ENCODE measurements around the gene PTPMT1.

PTPMT1 gene

DNA sequence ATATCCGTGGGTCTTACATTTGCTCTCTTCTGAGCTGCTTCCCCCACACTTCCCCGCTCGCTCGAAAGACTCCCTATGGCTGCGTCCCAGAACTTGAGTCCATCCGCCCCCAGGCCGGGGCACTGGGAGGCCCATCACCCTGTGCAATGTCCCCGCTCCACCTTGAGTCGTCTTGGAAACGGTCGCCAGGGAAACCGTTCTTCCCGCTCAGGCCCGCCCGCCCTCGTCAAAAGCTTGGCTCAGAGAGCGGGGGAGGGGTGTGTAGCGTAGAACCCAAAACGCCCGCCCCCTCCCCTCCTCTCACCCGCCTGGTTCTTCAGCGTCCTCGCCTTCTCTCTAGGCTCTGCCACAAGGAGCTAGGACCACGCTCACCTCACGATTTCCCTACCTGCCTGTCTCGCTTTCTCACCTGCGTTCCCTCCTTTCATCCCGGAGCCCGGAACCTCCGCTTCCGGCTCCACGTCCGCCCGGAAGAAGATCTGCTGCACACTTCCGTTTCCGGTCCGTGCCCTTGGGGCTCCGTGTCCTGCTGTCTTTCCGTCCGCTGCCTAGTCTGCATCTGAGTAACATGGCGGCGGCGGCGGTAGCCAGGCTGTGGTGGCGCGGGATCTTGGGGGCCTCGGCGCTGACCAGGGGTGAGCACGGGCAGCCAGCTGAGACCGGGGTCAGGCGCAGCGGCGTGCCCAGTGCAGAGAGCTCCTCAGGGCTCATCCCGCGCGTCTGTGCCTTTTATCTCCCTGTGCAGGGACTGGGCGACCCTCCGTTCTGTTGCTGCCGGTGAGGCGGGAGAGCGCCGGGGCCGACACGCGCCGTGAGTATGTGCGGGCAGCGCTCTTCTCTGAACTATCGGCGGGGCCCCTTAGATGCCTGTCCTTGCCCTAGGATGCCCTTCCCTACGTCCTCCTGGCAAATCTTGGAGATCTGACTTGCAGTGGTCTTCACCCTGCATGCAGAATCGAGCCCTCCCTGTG, 13.4 kb downstream of the PTPMT1 start, which contains the start of the genes KBTBD4 and NDUFS3:
KBTBD4 (minus strand) TSS at position 447 of the 971 bp plus-strand sequence; CDS start at position 428, 19 bp downstream.
NDUFS3 (plus strand) TSS at position 551 of the 971 bp plus-strand sequence; CDS start at position 569, 18 bp downstream.
- TF ChIP-seq EZH2phosphoT487 (IDR thresholded peaks at IDR 0.05; ENCODE audit: low read length): no peak
- TF ChIP-seq, protein P1, sequence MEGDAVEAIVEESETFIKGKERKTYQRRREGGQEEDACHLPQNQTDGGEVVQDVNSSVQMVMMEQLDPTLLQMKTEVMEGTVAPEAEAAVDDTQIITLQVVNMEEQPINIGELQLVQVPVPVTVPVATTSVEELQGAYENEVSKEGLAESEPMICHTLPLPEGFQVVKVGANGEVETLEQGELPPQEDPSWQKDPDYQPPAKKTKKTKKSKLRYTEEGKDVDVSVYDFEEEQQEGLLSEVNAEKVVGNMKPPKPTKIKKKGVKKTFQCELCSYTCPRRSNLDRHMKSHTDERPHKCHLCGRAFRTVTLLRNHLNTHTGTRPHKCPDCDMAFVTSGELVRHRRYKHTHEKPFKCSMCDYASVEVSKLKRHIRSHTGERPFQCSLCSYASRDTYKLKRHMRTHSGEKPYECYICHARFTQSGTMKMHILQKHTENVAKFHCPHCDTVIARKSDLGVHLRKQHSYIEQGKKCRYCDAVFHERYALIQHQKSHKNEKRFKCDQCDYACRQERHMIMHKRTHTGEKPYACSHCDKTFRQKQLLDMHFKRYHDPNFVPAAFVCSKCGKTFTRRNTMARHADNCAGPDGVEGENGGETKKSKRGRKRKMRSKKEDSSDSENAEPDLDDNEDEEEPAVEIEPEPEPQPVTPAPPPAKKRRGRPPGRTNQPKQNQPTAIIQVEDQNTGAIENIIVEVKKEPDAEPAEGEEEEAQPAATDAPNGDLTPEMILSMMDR (IDR thresholded peaks at IDR 0.05; ENCODE audit: low read length): no peak
- TF ChIP-seq EZH2 (optimal IDR thresholded peaks at IDR 0.05; ENCODE audit: low read depth, low read length): no peak
- no peaks in the 10 kb centered on the region for H3F3A ChIP-seq (ENCODE audit: insufficient read depth, low read length)
- no peaks in the 10 kb centered on the region for H3K9me2 ChIP-seq (replicated peaks; ENCODE audit: insufficient read depth, low read length)
- peak within 1 kb of the TSS; percentile 80 for H3K9ac ChIP-seq (ENCODE audit: low read length)
- H3K27me3 ChIP-seq (replicated peaks; ENCODE audit: insufficient read depth, low read length): no peaks in the 10 kb centered on the region
- H3K4me1 ChIP-seq (ENCODE audit: low read length): peaks cover 16% of the 10 kb centered on the region
- H4K20me1 ChIP-seq (ENCODE audit: insufficient read depth, low read length): no peaks in the 10 kb centered on the region
- H3K4me2 ChIP-seq (ENCODE audit: low read depth, low read length): peak within 1 kb of the TSS; percentile 68
- H3K4me3 ChIP-seq (ENCODE audit: low read length): peak within 1 kb of the TSS; percentile 93
- H3K79me2 ChIP-seq (ENCODE audit: low read length): peaks cover 69% of the 10 kb centered on the region
- no peaks in the 10 kb centered on the region for H3K9me3 ChIP-seq (replicated peaks; ENCODE audit: insufficient read depth, low read length)
- DNase-seq: peak; percentile 87
- H2AFZ ChIP-seq (ENCODE audit: low read length): peak within 1 kb of the TSS; percentile 52
- peaks cover 18% of the 10 kb centered on the region; the same call in 1 of the 2 replicates for H3K36me3 ChIP-seq (replicated peaks; ENCODE audit: insufficient read depth, low read length)
- H3K27ac ChIP-seq (ENCODE audit: low read length): peak within 1 kb of the TSS; percentile 79

DNA sequence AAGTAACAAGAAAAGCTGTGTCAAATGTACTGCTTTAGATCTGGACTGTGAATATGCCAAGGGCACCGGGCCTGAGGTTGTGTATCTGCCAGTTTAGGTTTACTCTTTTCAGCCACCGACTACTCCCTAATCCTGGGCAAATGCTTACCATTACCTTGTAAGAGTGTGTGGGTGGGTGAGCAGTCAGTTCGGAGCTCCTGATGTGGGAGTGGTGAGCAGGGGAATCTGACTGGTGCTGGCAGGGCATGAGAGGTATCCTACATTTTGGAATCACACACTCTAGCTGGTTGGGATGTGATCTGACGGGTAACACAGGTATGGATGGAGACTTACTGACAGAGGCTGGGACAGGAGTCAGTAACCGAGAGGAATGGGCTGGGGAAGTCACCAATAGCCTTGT, 18.4 kb downstream of the PTPMT1 start:
- Histone ChIP-seq H3K36me3 (replicated peaks; ENCODE audit: insufficient read depth, low read length) (peaks cover 14% of the 10 kb centered on the region; the same call in 1 of the 2 replicates), H3K27me3 (replicated peaks; ENCODE audit: insufficient read depth, low read length) (no peaks in the 10 kb centered on the region), H3K4me2 (ENCODE audit: low read depth, low read length) (no peak overlapping the region), H3F3A (ENCODE audit: insufficient read depth, low read length) (no peaks in the 10 kb centered on the region), H3K79me2 (ENCODE audit: low read length) (peaks cover 35% of the 10 kb centered on the region), H3K9me2 (replicated peaks; ENCODE audit: insufficient read depth, low read length) (no peaks in the 10 kb centered on the region), H3K4me3 (ENCODE audit: low read length) (no peak overlapping the region), H3K4me1 (ENCODE audit: low read length) (peaks cover 6% of the 10 kb centered on the region), H3K9me3 (replicated peaks; ENCODE audit: insufficient read depth, low read length) (no peaks in the 10 kb centered on the region), H4K20me1 (ENCODE audit: insufficient read depth, low read length) (no peaks in the 10 kb centered on the region), H3K27ac (ENCODE audit: low read length) (no peak overlapping the region), H2AFZ (ENCODE audit: low read length) (no peak overlapping the region), H3K9ac (ENCODE audit: low read length) (no peak overlapping the region)
- DNase-seq: no peak
- TF ChIP-seq EZH2phosphoT487 (IDR thresholded peaks at IDR 0.05; ENCODE audit: low read length): no peak

DNA sequence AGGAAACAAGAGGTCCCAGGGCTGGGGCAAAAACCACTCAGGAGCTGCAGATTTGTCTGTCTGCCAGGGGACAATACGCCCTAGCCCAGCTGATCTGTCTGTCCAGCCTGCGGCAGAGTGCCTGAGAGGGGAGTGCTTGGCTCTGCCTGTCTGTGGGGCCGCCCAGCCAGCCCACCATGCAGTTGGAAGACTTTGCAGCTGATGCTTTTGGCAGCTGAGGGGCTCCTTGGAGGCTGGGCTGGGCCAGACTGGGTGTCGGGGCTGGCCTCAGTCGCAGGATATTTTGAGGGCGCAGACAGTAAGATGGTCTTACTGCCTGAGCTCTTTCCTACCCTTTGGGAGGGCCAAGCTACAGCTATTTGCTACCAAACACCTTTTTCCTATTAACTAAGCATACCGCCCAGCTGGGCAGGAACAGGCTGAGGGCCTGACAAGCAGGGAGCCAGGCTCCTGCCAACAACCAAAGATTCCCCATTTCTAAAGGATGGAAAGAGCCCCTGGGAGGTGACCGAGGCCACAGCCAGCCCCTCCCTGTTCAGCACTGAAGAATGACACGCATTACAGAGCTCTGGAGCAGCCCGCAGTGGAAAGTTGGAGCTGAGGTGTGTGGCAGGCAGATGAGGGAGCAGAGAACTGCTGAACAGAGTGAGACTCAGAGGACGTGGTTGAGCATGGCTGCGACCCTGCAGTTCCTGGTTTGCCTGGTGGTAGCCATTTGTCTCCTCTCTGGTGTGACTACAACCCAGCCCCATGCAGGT, 20.9 kb downstream of the PTPMT1 start, which contains the start of gene FAM180B:
FAM180B (plus strand) TSS at position 581 of the 758 bp plus-strand sequence; CDS start at position 672, 91 bp downstream.
- H3K4me3 ChIP-seq (ENCODE audit: low read length): no peak within 1 kb of the TSS
- no peak within 1 kb of the TSS for H3K4me2 ChIP-seq (ENCODE audit: low read depth, low read length)
- H3K9ac ChIP-seq (ENCODE audit: low read length): no peak within 1 kb of the TSS
- H3K4me1 ChIP-seq (ENCODE audit: low read length): no peaks in the 10 kb centered on the region
- no peaks in the 10 kb centered on the region for H4K20me1 ChIP-seq (ENCODE audit: insufficient read depth, low read length)
- no peaks in the 10 kb centered on the region for H3F3A ChIP-seq (ENCODE audit: insufficient read depth, low read length)
- TF ChIP-seq EZH2 (optimal IDR thresholded peaks at IDR 0.05; ENCODE audit: low read depth, low read length): no peak
- TF ChIP-seq, protein P1 (IDR thresholded peaks at IDR 0.05; ENCODE audit: low read length): no peak
- no peak for TF ChIP-seq EZH2phosphoT487 (IDR thresholded peaks at IDR 0.05; ENCODE audit: low read length)
- no peaks in the 10 kb centered on the region for H3K27me3 ChIP-seq (replicated peaks; ENCODE audit: insufficient read depth, low read length)
- DNase-seq: no peak
- no peak within 1 kb of the TSS for H3K27ac ChIP-seq (ENCODE audit: low read length)
- no peaks in the 10 kb centered on the region for H3K9me3 ChIP-seq (replicated peaks; ENCODE audit: insufficient read depth, low read length)
- H3K9me2 ChIP-seq (replicated peaks; ENCODE audit: insufficient read depth, low read length): no peaks in the 10 kb centered on the region
- 0 out of 2 replicates have a peak, but pooled peaks cover 11% of the 10 kb centered on the region for H3K36me3 ChIP-seq (replicated peaks; ENCODE audit: insufficient read depth, low read length)
- peaks cover 14% of the 10 kb centered on the region; the same call in 1 of the 2 replicates for H3K79me2 ChIP-seq (ENCODE audit: low read length)
- H2AFZ ChIP-seq (ENCODE audit: low read length): no peak within 1 kb of the TSS
